HG03439 (cell line): ENCODE data around the gene JPT2.
"Not testable (repeated sequence)": the region's sequence is repeated elsewhere in the genome, so short reads cannot be mapped to it uniquely, and the experiment has no call there.

ENCODE experiments used
- ATAC-seq: cut with Tn5 transposase; IDR thresholded peaks from one replicate; pipeline ENCODE4 v1.9.1; 2021; ENCODE audit warnings: mild to moderate bottlenecking, moderate library complexity; ENCODE audit not compliant: unreplicated experiment

Gene JPT2

DNA sequence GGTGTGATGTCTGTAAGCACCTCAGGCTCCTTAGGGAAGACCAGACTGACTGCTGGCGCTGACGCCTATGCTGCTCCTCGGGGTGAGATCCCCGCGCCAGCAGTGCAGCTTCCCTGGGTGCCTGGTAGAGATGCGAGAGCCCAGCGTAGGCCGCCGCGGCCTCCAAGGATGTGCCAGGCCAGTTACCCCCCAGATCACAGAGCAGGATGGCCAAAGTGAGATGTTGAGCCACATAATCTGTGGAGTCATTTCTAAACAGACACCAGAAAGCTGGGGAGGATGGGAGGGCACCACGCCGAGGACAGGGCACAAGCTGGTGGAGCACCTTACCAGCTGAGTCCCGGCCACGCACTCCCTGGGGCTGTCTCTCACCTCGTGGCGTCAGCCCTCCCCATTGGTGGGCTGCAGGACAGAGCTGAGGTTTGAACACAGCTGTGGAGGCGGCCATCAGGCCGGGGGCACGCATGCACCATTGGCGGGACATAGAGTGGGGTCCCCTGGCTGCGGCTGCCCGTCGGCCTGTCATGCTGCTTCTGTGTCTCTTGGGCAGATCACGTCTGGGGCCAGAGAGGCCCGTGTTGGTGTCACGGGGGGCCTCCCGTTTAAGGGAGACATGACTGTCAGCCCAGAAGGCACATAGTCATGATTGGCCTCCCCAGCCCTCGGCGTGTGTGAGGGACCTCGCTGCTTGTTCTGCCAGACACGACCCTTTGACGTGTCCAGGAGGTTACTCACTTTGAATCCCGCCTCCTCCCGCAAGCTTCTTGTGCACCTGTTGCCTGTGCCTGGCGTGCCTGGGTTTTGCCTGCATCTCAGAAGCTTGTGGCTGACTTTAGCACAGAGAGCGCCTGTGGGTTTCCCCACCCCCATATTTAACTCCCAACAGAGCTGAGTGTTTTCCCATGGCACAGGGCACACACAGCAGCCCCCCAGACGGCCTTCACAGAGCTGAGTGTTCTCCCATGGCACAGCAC lies 49.9 kb downstream of the JPT2 start:
- no peak for ATAC-seq

DNA sequence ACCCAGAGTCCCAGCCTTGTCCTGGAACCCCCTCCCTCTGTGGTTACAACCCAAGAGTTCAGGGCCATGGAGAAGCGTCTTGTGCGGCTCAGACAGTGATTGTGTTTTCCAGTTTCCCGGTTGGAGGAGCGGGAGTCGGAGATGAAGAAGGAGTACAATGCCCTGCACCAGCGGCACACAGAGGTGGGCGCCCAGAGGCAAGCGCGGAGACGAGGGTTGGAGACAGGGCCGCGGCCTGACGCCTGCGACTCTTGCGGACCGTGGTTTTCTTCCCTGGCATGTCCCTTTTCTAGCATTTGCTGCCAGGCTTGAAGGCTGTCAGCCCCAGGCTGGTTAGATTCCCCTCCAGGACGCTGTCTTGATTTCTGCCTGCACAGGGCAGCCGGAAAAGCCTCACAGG lies 50.9 kb downstream of the JPT2 start:
- ATAC-seq: no peak

DNA sequence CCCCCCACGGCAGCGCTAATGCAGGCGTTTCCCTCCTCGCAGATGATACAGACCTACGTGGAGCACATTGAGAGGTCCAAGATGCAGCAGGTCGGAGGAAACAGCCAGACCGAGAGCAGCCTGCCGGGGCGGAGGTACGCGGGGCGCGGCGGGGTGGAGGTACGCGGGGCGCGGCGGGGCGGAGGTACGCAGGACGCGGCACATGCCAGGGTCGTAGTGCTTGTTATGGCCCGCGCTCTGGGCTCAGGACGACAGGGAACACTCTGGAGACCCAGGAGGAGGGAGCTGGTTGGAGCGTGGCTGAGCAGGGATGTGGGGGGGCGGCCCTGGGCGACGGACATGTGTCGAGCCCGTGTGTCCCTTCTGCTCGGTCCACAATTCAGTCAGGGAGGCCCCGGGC lies 51.4 kb downstream of the JPT2 start:
- no peak for ATAC-seq

DNA sequence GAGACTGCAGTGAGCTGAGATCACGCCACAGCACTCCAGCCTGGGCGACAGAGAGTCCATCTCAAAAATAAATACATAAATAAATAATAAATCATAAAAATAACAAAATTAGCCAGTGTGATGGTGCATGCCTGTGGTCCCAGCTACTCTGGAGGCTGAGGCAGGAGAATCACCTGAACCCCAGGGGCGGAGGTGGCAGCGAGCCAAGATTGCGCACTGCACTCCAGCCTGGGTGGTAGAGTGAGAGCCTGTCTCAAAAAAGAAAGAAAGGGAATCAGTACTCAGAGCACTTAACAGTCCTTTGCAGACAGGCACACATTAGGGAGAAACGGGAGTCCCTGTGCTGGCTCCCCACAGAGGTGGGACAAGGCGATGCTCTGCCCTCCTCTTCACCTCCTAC lies 53.0 kb downstream of the JPT2 start:
- no peak for ATAC-seq

DNA sequence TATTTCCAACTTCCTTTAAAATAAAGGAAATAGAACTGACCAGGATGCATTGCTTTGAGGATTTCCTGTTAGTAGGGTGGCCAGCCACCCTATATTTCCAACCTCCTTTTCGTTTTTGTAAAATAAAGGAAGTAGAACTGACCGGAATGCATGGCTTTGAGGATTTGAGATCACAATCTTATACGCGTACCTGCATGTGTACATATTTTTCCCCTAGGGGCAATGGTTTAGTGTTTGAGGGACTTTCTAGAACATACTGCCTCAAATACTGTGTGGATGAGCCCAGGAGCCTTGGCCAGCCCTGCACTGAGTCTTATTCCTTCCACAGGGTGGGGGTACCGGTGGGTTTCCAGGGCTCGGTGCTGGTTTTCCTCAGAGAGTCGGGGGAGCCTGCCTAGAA lies 53.5 kb downstream of the JPT2 start:
- no peak for ATAC-seq

DNA sequence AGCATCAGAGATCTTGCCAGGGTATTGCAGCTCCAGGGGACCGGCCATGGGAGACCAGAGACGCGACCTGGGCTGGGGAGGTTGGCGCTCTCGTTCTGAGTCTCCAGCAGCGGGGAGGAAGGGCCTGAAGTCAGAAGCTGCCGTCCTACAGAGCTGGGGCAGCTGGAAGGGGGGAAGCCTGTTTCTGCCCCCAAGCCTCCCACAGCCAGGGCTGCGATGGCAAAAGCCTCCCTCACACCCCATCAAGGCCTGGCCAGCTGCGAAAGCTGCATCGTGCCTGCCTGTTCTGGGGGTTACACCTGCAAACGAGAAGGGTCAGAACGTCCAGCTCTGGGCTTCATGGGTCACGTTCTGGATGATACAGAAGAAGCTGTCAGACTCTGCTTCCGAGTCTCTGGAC lies 54.0 kb downstream of the JPT2 start:
- no peak for ATAC-seq

DNA sequence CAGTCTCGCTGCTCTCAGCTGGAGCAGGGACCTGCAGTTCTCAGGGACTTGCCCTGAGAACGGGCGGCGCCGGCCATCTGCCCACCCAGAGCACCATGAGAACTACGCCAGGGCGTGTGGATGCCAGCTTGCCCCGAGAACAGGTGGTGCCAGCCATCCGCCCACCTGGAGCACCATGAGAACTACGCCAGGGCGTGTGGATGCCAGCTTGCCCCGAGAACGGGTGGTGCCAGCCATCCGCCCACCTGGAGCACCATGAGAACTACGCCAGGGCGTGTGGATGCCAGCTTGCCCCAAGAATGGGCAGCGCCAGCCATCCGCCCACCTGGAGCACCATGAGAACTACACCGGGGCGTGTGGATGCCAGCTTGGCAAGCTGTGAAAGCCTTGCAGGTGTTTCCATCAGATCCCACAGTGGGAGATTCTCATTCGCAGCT lies 54.5 kb downstream of the JPT2 start:
- ATAC-seq: not testable (repeated sequence)

DNA sequence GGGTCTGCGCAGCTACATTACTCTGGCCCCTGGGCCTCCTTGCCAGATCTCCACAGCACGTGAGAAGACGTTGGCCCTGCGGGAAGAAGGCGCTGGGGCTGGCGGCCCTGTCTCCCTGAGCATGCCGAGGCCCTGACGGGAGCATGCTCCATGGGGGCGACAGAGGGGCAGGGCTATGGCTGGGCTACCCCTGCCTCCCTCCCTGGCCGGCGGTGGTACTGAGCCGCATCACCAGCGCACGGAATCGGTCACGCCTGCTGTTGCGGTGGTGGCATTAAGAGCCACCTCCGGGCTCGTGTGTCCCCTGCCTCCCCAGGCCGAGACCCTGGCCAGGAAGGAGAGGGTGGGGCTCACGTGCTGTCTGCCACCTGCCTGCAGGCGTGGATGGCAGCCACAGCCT lies 56.0 kb downstream of the JPT2 start:
- no peak for ATAC-seq

DNA sequence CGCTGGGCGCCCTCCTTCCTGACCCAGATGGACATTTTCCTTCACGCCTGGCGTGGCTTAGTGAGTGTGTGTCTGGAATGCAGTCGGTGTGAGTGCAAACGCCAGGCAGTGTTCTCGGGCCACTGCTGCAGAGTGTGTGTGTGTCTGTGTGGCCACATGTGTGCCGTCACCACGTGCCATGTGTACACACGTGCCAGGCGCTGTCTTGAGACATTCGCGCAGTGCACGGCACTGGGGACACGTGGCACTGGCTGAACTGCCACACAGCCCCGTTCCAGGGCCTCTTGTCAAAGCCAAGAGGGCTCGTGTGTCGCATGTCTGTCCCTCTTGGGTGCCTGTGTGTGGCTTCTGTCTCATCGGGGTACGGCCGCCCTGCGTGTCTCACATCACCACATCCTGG lies 56.7 kb downstream of the JPT2 start:
- no peak for ATAC-seq

DNA sequence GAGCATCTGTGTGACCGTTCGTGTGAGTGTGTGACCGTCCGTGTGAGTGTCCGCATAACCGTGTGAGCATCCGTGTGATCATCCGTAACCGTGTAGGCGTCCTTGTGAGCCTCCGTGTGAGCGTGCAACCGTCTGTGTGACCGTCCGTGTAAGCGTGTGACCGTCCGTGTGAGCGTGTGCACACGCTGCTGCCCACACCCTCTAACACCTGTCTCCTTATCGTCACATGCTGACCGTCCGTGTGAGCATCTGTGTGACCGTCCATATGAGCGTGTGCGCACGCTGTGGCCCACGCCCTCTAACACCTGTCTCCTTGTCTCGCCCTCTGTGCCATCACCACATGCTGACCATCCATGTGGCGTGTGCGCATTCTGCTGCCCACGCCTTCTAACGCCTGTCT lies 62.2 kb downstream of the JPT2 start:
- no peak for ATAC-seq

DNA sequence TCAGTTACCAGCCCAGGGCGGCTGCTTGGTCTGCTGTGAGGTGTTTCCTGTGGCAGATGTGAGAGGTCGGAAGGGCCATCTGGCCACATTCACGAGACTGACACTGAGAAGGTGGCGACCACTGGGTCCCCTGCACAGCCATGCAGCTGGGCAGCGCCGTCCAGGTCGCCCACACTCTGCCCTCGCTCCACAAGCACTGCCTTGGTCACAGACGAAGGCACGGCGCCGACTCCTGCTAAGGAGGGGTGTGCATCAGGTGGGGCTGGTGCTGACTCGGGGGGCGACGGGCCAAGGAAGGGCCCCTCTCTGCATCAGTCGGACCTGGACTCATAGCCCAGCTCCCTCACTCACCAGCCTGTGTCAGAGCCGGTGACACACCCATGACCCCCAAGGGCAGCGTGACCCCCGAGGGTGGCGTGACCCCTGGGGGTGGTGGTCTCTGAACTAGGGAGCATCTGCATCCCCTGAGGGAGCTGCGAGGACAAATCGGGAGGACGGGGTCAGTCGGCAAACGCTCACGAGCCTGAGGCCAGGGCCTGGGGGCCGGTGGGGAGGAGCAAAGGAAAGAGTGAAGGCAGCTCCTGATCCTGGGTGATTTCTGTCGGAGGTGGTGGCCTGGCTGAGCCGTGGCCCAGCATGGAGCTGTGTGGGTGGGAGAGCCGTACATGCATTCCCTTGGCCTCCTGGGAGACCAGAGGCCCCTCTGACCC lies 62.9 kb downstream of the JPT2 start:
- no peak for ATAC-seq

DNA sequence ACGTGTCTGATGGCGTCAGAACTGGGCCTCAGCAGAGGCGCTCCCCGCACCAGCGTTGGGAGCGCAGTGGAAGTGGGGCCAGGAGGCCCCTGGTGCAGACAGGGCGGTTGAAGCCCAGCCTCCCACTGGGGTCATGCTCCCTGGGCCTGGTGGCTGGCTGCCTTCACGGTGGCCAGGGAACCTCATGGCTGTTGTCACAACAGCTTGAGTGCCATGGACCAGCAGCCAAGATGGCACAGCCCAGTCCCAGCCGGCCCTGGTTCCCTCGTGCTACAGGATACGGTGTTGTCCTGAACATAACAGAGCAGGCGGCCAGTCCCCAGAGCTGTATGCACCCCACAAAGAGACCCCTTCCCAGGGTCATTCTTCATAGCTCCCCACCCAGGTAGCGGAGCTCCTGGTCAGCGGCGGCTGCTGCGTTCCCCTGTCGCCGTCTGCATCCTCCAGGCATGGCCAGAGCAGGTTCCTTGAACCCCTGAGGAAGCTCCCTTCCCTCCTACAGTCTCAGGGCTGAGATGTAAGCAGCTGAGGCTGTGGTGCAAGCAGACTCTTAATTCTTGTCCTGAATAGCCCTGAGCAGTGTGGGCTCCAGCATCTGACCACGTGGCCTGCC lies 63.6 kb downstream of the JPT2 start:
- ATAC-seq: no peak

DNA sequence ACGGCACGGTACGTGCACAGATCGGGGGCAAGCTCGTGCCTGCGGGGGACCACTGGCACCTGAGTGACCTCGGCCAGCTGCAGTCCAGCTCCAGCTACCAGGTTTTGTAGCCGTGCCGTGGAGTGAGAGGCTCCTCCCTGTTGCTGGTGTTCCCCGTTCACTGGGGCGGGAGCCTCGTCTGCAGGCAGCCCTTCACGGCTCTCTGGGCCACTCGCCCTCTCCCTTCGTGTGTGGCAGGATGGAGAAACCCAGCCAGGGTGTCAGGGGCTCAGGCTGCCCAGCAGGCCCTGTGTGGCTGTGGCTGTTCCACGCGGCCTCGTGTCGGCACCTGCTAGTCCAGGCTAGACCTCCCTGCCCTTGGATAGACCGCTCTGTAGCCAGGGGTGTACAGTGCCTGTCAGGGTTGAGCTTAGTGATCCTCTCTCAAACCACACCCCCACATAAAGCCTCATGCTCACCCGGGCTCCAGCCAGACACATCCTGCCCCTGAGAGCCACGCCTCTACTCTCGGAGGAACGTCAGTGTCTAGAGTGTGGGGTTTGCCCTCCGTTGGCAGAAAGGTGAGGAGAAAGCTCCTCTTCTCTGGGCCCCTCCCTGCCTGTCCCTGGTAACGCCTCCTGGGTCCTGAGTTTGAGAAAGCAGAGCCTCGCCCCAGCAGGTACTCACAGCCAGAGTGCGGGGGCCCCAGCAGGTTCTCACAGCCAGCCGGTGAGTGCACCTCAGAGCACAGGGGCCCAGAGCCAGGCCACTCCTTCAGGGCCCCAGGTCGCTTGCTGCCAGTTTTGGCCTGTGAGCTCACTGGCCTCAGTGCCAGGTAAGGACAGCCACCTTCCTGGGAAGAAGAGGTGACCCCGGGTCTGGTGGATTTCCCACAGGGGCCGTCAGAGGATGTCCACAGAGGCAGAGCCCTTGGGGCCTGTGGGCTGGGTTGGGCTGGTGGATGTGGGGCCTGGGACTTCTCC lies 65.6 kb downstream of the JPT2 start:
- ATAC-seq: no peak

DNA sequence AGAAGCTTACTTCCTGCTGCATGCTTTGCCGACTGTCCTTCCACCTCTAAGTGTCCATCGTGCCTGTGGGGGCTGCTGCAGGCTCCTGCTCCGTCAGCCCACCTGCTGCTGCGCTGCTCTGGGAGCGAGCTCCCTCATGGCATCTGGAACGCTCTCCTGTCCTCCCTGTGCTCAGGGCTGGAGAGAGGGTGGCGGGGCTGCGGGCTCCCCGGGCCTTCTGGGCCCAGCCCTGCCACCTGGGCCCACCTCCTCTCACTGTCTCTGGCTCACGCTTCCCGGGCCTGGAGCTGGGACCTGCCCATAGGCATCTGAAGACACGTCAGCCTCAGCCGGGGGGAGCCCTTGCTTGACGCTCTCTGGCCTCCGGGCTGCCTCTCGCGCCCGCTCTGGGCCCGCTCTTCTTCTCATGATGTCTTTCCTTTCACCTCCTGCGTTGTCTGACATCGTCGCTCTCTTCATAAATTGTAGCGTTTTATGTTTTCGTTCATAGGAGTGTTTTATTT lies 66.3 kb downstream of the JPT2 start:
- ATAC-seq: no peak

DNA sequence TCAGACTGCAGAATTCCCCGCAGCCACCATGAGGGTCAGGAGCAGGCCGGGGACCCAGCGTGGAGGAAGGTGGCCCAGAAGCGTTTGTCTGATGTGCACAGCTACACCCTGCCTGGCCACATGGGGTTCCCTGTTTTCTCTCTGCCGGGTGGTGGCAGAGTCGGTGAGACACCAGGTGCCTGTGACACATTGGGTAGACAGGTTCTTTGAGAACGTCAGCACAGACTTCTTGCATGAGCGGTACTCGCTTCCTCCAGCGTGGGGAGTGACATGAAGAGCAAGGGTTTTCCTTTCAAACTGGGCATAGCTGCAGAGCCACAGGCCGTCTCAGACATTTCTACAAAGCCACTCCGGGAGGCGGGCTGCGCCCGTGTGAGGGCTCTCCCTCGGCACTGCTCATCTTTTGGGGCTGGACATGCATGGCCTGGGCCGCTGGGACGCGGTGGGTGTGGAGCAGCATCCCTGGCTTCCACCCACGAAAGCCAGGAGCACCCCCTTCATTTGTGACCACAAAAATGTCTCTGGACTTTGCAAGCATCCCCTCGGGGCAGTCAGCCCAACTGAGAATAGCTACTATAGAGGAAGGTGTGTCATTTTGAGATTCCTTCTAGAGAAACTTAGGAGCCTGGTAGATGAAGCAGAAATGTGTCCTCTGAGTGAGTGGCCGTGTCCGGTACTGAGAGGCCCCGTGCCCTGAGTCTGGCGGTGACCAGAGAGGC lies 67.3 kb downstream of the JPT2 start:
- ATAC-seq: no peak

DNA sequence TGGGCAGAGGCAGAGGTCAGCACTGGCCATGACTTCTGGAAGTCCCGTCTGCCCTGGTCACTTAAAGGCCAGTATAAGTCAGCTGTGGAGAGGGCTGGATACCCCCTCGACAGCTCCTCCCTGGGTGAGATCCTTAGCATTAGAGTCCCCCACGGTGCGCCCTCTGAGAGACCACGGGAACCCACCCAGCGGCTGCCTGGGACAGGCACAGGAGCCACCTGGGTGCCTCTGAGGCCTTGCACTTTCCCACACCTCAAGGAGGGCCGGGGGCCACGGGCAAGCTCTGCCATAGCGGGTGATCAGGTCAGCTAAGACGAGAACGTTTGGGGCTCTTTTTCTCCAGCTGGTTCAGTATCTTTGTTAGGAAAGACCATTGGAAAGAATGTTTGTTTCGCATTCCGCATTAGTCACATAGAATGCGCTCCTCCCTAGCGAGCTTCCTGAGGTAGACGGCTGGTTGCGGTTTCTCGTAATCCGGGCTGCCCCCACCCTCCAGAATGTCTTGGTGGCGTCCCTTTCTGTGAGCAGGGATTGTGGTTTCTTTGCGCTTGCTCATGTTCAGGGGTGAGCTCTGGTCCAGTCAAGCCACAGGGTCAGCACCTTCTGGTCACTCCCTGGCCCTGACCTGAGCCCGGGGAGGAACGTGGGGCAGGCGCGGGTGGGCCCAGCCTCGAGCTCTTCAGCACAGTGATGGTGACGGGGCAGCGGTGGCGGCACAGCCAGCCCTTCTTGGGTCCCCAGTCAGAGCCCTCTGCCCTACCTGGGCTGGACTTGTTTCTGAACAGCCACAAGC lies 68.0 kb downstream of the JPT2 start:
- no peak for ATAC-seq

DNA sequence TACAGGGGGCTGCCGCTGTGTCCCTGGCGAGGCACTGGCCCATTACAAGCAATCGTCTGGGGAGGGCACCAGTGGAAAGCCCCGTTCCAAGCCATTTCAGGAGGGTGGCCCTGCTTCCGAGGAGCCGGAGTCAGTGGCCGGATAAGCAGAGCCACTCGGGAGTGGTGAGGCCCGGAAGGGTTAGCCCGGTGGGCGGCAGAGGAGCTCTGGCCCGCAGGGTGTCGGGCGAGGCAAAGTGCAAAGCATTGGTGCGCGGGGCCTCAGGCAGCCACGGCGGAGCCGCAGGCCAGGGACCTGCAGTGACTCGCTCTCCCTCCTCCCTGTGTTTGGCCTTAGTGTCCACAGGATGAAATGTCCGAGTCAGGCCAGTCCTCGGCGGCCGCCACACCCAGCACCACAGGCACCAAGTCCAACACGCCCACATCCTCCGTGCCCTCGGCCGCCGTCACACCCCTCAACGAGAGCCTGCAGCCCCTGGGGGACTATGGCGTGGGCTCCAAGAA lies 68.7 kb downstream of the JPT2 start:
- ATAC-seq: no peak

DNA sequence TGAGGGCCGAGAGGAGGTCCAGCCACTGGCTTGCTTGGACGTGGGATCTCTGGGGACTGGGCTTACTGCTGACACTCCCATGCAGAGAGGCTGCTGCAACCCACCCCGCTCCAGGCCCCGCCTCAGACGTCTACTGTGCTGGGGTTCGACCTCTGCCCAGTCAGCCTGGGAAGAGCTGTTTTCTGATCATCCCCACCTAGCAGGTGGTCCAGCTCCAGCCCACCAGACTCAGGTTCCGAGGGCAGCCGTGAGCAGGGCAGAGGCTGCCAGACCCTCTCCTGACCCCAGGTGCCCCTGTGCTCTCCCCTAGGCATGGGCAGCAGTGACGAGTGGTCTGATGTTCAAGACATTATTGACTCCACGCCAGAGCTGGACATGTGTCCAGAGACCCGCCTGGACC lies 69.9 kb downstream of the JPT2 start:
- ATAC-seq: no peak
